Measurements from ENCODE around the gene ZNF428. TPM values are rescaled to one million over a fixed set of nuclear protein-coding genes. Genes with fewer than 3 reads are reported as not detected.
A peak's percentile ranks its signal among the peaks of the same experiment; 100 is the strongest.

Gene ZNF428
- total RNA-seq, 1 donor from 2014 or later: 18.5 TPM

- Histone ChIP-seq H3K9ac (peak overlapping the region; percentile 49), H3K79me2 (ENCODE audit: low read depth) (peaks cover 49% of the 10 kb centered on the region), H2AFZ (replicated peaks) (no peak overlapping the region), H3K9me3 (ENCODE audit: low read depth) (no peaks in the 10 kb centered on the region), H4K20me1 (ENCODE audit: low read depth) (peaks cover 6% of the 10 kb centered on the region), H3K4me3 (no peak overlapping the region), H3K4me1 (no peaks in the 10 kb centered on the region), H3K36me3 (no peaks in the 10 kb centered on the region), H3K27ac (no peak overlapping the region), H3K27me3 (no peaks in the 10 kb centered on the region), H3F3A (ENCODE audit: low read depth) (no peaks in the 10 kb centered on the region), H3K4me2 (no peak overlapping the region)
- peak overlapping the region; percentile 28 for H3K27ac Mint-ChIP-seq
- DNase-seq (ENCODE audit: low spot score): no peak
- peaks cover 35% of the 10 kb centered on the region for H3K36me3 Mint-ChIP-seq
- H3K4me3 Mint-ChIP-seq: no peak overlapping the region
- TF ChIP-seq EZH2 (IDR thresholded peaks at IDR 0.05) (no peak), CTCF (IDR thresholded peaks at IDR 0.05) (no peak), EZH2phosphoT487 (IDR thresholded peaks at IDR 0.05) (no peak)
- H3K4me1 Mint-ChIP-seq: peaks cover 12% of the 10 kb centered on the region
- peaks cover 2% of the 10 kb centered on the region for H3K27me3 Mint-ChIP-seq (ENCODE audit: insufficient read depth, low read depth)
- no peaks in the 10 kb centered on the region for H3K9me3 Mint-ChIP-seq
Measured at GRCh38 chr19:43610493-43610892, 8.9 kb downstream of the ZNF428 start.

- no peak overlapping the region for H3K27ac Mint-ChIP-seq
- DNase-seq (ENCODE audit: low spot score): no peak
Measured at GRCh38 chr19:43609872-43610271, 9.6 kb downstream of the ZNF428 start.

GRCh38 chr19:43607238-43608205, 11.9 kb downstream of the ZNF428 start:
- Mint-ChIP-seq H3K27me3 (ENCODE audit: insufficient read depth, low read depth) (peaks cover 2% of the 10 kb centered on the region), H3K4me3 (no peak overlapping the region), H3K27ac (no peak overlapping the region), H3K4me1 (peaks cover 12% of the 10 kb centered on the region), H3K9me3 (no peaks in the 10 kb centered on the region), H3K36me3 (peaks cover 20% of the 10 kb centered on the region)
- no peak overlapping the region for H3K4me3 ChIP-seq
- H4K20me1 ChIP-seq (ENCODE audit: low read depth): peaks cover 6% of the 10 kb centered on the region
- H3K9me3 ChIP-seq (ENCODE audit: low read depth): no peaks in the 10 kb centered on the region
- no peaks in the 10 kb centered on the region for H3K27me3 ChIP-seq
- no peaks in the 10 kb centered on the region for H3F3A ChIP-seq (ENCODE audit: low read depth)
- no peaks in the 10 kb centered on the region for H3K4me1 ChIP-seq
- H3K79me2 ChIP-seq (ENCODE audit: low read depth): peaks cover 22% of the 10 kb centered on the region
- TF ChIP-seq CTCF (IDR thresholded peaks at IDR 0.05) (no peak), EZH2phosphoT487 (IDR thresholded peaks at IDR 0.05) (no peak), EZH2 (IDR thresholded peaks at IDR 0.05) (no peak)
- H3K9ac ChIP-seq: no peak overlapping the region
- H3K36me3 ChIP-seq: no peaks in the 10 kb centered on the region
- no peak overlapping the region for H2AFZ ChIP-seq (replicated peaks)
- no peak overlapping the region for H3K27ac ChIP-seq
- no peak for DNase-seq (ENCODE audit: low spot score)
- no peak overlapping the region for H3K4me2 ChIP-seq

More at GRCh38 chr19:43609872-43610271, 9.6 kb downstream of the ZNF428 start:
- H3K36me3 ChIP-seq: no peaks in the 10 kb centered on the region
- Mint-ChIP-seq H3K4me1 (peaks cover 12% of the 10 kb centered on the region), H3K4me3 (no peak overlapping the region), H3K36me3 (peaks cover 35% of the 10 kb centered on the region), H3K27me3 (ENCODE audit: insufficient read depth, low read depth) (peaks cover 3% of the 10 kb centered on the region), H3K9me3 (no peaks in the 10 kb centered on the region)
- H3K4me1 ChIP-seq: no peaks in the 10 kb centered on the region
- H3K79me2 ChIP-seq (ENCODE audit: low read depth): peaks cover 43% of the 10 kb centered on the region
- no peaks in the 10 kb centered on the region for H3K9me3 ChIP-seq (ENCODE audit: low read depth)
- H3K27me3 ChIP-seq: no peaks in the 10 kb centered on the region
- H3F3A ChIP-seq (ENCODE audit: low read depth): no peaks in the 10 kb centered on the region
- no peak overlapping the region for H3K27ac ChIP-seq
- TF ChIP-seq EZH2 (IDR thresholded peaks at IDR 0.05): no peak
- TF ChIP-seq EZH2phosphoT487 (IDR thresholded peaks at IDR 0.05): no peak
- no peak for TF ChIP-seq CTCF (IDR thresholded peaks at IDR 0.05)
- H3K9ac ChIP-seq: no peak overlapping the region
- no peak overlapping the region for H2AFZ ChIP-seq (replicated peaks)
- H3K4me3 ChIP-seq: no peak overlapping the region
- no peak overlapping the region for H3K4me2 ChIP-seq
- peaks cover 6% of the 10 kb centered on the region for H4K20me1 ChIP-seq (ENCODE audit: low read depth)

Data from neural progenitor cell (in vitro differentiated cells).